GM12878 (cell line): ENCODE data around the gene SOX6.

Experiments
- FOS ChIP-seq: IDR thresholded peaks from 3 replicates; pipeline ENCODE4 v1.6.1; 2011; ENCODE audit warnings: borderline replicate concordance; ENCODE audit not compliant: insufficient read length; ENCODE audit errors: extremely low read depth
- POLR2A ChIP-seq: IDR thresholded peaks from 2 replicates; pipeline ENCODE4 v1.6.1; 2011; ENCODE audit warnings: low read depth, mild to moderate bottlenecking, low read length
- POLR2AphosphoS5 ChIP-seq: IDR thresholded peaks from 2 replicates; pipeline ENCODE4 v1.6.1; 2011; ENCODE audit warnings: mild to moderate bottlenecking, low read length, inconsistent platforms
- RAD21 ChIP-seq: IDR thresholded peaks from 2 replicates; pipeline ENCODE4 v1.6.1; 2011; ENCODE audit warnings: mild to moderate bottlenecking, low read depth, low read length, moderate library complexity; ENCODE audit not compliant: insufficient read depth
- RFX5 ChIP-seq: IDR thresholded peaks from 2 replicates; pipeline ENCODE4 v1.6.1; 2011; ENCODE audit warnings: low read depth, low read length, improper control_type of control experiment
- SIX5 ChIP-seq: IDR thresholded peaks from 2 replicates; pipeline ENCODE4 v1.6.1; 2011; ENCODE audit warnings: mild to moderate bottlenecking, low read depth, low read length, moderate library complexity; ENCODE audit not compliant: severe bottlenecking
- SUZ12 ChIP-seq: fragments of 200-600 bp; sonication (generic); IDR thresholded peaks from one replicate; pipeline ENCODE4 v1.6.1; 2018; ENCODE audit warnings: antibody characterized with exemption, mild to moderate bottlenecking; ENCODE audit not compliant: unreplicated experiment
- TF ChIP-seq, protein P1 (sequence below), 3 experiments: IDR thresholded peaks in 2 of 3; conservative IDR thresholded peaks in 1 of 3; 2 replicates each; pipeline ENCODE4 v1.5.1; 2011; ENCODE audit warnings: low read depth in 3 of 3, low read length in 3 of 3, mild to moderate bottlenecking in 3 of 3, control low read depth in 2 of 3, moderate library complexity in 2 of 3, inconsistent platforms in 1 of 3, mixed read lengths in 1 of 3; ENCODE audit not compliant: control insufficient read depth in 2 of 3, insufficient read depth in 1 of 3; ENCODE audit errors: extremely low read depth in 1 of 3
- TF ChIP-seq, protein P2 (sequence below): IDR thresholded peaks from 2 replicates; pipeline ENCODE4 v1.6.1; 2011; ENCODE audit warnings: mild to moderate bottlenecking, low read depth, low read length, moderate library complexity; ENCODE audit not compliant: insufficient replicate concordance
- TF ChIP-seq, protein P3 (sequence below): IDR thresholded peaks from 2 replicates; pipeline ENCODE4 v1.6.1; 2011; ENCODE audit warnings: low read depth, mild to moderate bottlenecking, low read length, moderate library complexity, borderline replicate concordance; ENCODE audit errors: extremely low read depth

DNA sequence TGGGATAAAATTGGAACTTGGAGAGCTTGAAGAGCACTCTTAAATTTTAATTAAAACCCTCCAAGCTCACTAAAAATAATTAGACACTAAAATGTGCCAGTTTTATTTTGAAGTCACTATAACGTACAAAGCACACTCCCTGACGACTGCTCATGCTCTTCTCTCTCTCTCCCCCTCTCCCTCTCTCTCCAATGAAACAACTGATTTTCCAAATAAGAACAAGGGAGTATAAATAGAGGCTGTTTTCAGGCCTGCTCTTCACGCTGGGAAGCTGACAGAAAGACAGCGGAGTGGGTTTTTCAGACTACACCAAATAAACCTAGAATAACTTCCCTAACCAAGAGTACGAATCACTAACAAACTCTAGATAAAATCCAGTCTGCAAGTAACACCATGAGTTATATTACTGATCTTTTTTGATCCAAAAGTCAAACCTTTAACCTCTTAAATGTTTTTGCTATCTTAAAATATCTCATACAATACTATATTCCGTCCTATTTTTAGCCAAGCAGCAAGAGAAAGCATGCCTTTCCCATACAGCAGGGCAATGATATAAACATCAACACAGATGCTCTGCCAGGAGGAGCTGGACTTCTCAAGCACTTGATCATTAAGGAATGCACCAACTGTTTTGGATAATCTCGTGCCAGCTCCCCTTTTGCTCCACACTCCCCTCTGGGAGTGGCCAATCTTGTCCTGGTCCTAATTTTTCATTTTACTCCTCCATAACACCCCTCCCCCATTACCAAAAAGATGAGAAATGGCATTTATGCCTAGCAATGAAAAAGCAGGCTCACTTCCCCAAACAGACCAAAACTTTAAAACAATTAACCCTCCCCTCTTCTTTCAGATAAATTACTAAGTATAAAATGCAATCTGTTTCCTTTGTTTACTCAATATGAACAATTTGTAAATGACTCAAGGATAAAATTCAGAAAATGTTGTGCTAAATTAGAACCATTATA, 116.9 kb downstream of the SOX6 start:
- TF ChIP-seq, protein P1, sequence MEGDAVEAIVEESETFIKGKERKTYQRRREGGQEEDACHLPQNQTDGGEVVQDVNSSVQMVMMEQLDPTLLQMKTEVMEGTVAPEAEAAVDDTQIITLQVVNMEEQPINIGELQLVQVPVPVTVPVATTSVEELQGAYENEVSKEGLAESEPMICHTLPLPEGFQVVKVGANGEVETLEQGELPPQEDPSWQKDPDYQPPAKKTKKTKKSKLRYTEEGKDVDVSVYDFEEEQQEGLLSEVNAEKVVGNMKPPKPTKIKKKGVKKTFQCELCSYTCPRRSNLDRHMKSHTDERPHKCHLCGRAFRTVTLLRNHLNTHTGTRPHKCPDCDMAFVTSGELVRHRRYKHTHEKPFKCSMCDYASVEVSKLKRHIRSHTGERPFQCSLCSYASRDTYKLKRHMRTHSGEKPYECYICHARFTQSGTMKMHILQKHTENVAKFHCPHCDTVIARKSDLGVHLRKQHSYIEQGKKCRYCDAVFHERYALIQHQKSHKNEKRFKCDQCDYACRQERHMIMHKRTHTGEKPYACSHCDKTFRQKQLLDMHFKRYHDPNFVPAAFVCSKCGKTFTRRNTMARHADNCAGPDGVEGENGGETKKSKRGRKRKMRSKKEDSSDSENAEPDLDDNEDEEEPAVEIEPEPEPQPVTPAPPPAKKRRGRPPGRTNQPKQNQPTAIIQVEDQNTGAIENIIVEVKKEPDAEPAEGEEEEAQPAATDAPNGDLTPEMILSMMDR (IDR thresholded peaks at IDR 0.05 in 2 of 3, conservative IDR thresholded peaks at IDR 0.05 in 1 of 3; ENCODE audit: control insufficient read depth in 2 of 3, extremely low read depth in 1 of 3, insufficient read depth in 1 of 3, low read depth in 3 of 3, low read length in 3 of 3) = no peak
- TF ChIP-seq POLR2A = no peak
- TF ChIP-seq, protein P2, sequence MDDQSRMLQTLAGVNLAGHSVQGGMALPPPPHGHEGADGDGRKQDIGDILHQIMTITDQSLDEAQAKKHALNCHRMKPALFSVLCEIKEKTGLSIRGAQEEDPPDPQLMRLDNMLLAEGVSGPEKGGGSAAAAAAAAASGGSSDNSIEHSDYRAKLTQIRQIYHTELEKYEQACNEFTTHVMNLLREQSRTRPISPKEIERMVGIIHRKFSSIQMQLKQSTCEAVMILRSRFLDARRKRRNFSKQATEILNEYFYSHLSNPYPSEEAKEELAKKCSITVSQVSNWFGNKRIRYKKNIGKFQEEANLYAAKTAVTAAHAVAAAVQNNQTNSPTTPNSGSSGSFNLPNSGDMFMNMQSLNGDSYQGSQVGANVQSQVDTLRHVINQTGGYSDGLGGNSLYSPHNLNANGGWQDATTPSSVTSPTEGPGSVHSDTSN = no peak
- no peak for TF ChIP-seq SIX5
- no peak for TF ChIP-seq FOS
- TF ChIP-seq RFX5 = no peak
- TF ChIP-seq, protein P3, sequence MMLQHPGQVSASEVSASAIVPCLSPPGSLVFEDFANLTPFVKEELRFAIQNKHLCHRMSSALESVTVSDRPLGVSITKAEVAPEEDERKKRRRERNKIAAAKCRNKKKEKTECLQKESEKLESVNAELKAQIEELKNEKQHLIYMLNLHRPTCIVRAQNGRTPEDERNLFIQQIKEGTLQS = no peak
- no peak for TF ChIP-seq POLR2AphosphoS5
- no peak for TF ChIP-seq RAD21
- no peak for TF ChIP-seq SUZ12
